ENCODE measurements around the gene POU4F1. TPM values are rescaled to one million over a fixed set of nuclear protein-coding genes. Genes with fewer than 3 reads are reported as not detected.

Gene POU4F1
- total RNA-seq, 1 donor from 2014 or later = 0.04 TPM

- Mint-ChIP-seq H3K4me1 (peaks cover 6% of the 10 kb centered on the region), H3K9me3 (peaks cover 5% of the 10 kb centered on the region), H3K27me3 (peaks cover 72% of the 10 kb centered on the region), H3K27ac (no peak overlapping the region), H3K4me3 (no peak overlapping the region), H3K36me3 (ENCODE audit: low read depth) (no peaks in the 10 kb centered on the region)
- DNase-seq (no peak), ATAC-seq (ENCODE audit: low read depth) (no peak)
- ChIA-PET CTCF (no interaction called here), POLR2A (no interaction called here)
- TF ChIP-seq CTCF (IDR thresholded peaks at IDR 0.05) = no peak
- intact Hi-C loops (cut with micrococcal nuclease) = no loop called here
These were observed 10.8 kb downstream of the POU4F1 start for GRCh38 chr13:78592584-78592983.

GRCh38 chr13:78589206-78589605, 14.1 kb downstream of the POU4F1 start:
- CTCF ChIA-PET = no interaction called here
- intact Hi-C loops (cut with micrococcal nuclease) = no loop called here
- no peak overlapping the region for H3K4me3 Mint-ChIP-seq
- no peak for TF ChIP-seq CTCF (IDR thresholded peaks at IDR 0.05)
- ATAC-seq (ENCODE audit: low read depth) = no peak
- POLR2A ChIA-PET = no interaction called here
- no peak for DNase-seq
- H3K27ac Mint-ChIP-seq = no peak overlapping the region
- H3K4me1 Mint-ChIP-seq = no peaks in the 10 kb centered on the region
- peaks cover 3% of the 10 kb centered on the region for H3K9me3 Mint-ChIP-seq
- H3K27me3 Mint-ChIP-seq = peaks cover 69% of the 10 kb centered on the region
- H3K36me3 Mint-ChIP-seq (ENCODE audit: low read depth) = no peaks in the 10 kb centered on the region

- ChIA-PET POLR2A (no interaction called here), CTCF (no interaction called here)
- Mint-ChIP-seq H3K9me3 (peaks cover 3% of the 10 kb centered on the region), H3K36me3 (ENCODE audit: low read depth) (no peaks in the 10 kb centered on the region), H3K27ac (no peak overlapping the region), H3K4me3 (no peak overlapping the region), H3K4me1 (no peaks in the 10 kb centered on the region), H3K27me3 (peaks cover 54% of the 10 kb centered on the region)
- intact Hi-C loops (cut with micrococcal nuclease) = no loop called here
- ATAC-seq (ENCODE audit: low read depth) (no peak), DNase-seq (no peak)
- TF ChIP-seq CTCF (IDR thresholded peaks at IDR 0.05) = no peak
These were observed 16.0 kb downstream of the POU4F1 start for GRCh38 chr13:78587395-78587794.

GRCh38 chr13:78586706-78587105, 16.6 kb downstream of the POU4F1 start:
- H3K4me1 Mint-ChIP-seq = no peaks in the 10 kb centered on the region
- DNase-seq (no peak), ATAC-seq (ENCODE audit: low read depth) (no peak)
- no peak for TF ChIP-seq CTCF (IDR thresholded peaks at IDR 0.05)
- CTCF ChIA-PET = no interaction called here
- H3K4me3 Mint-ChIP-seq = no peak overlapping the region
- no peak overlapping the region for H3K27ac Mint-ChIP-seq
- peaks cover 3% of the 10 kb centered on the region for H3K9me3 Mint-ChIP-seq
- peaks cover 50% of the 10 kb centered on the region for H3K27me3 Mint-ChIP-seq
- no peaks in the 10 kb centered on the region for H3K36me3 Mint-ChIP-seq (ENCODE audit: low read depth)
- intact Hi-C loops (cut with micrococcal nuclease) = no loop called here
- POLR2A ChIA-PET = no interaction called here

- ATAC-seq (ENCODE audit: low read depth) (no peak), DNase-seq (no peak)
- H3K27me3 Mint-ChIP-seq = peaks cover 15% of the 10 kb centered on the region
- TF ChIP-seq CTCF (IDR thresholded peaks at IDR 0.05) = no peak
- CTCF ChIA-PET = no interaction called here
- intact Hi-C loops (cut with micrococcal nuclease) = no loop called here
- no peaks in the 10 kb centered on the region for H3K9me3 Mint-ChIP-seq
- POLR2A ChIA-PET = no interaction called here
- no peaks in the 10 kb centered on the region for H3K4me1 Mint-ChIP-seq
- no peak overlapping the region for H3K27ac Mint-ChIP-seq
- no peak overlapping the region for H3K4me3 Mint-ChIP-seq
- H3K36me3 Mint-ChIP-seq (ENCODE audit: low read depth) = no peaks in the 10 kb centered on the region
These were observed 27.1 kb downstream of the POU4F1 start for GRCh38 chr13:78576261-78576660.
